Endothelial cell of umbilical vein (primary cell): ENCODE data around the gene STATH.

Experiments
- CTCF ChIP-seq, 2 donors: IDR thresholded peaks; 1 replicate in 1 of 2; 2 replicates in 1 of 2; pipeline ENCODE4 v1.5.1; 2011; ENCODE audit warnings: low read length in 2 of 2, mild to moderate bottlenecking in 2 of 2, moderate library complexity in 2 of 2, control low read depth in 1 of 2, inconsistent platforms in 1 of 2, low read depth in 1 of 2; ENCODE audit not compliant: insufficient read depth in 1 of 2; ENCODE audit errors: extremely low read depth in 1 of 2
- EZH2 ChIP-seq: IDR thresholded peaks from 2 replicates; pipeline ENCODE4 v1.6.1; 2012; ENCODE audit warnings: borderline replicate concordance, low read depth, mild to moderate bottlenecking, moderate library complexity, low read length, inconsistent platforms; ENCODE audit not compliant: severe bottlenecking
- FOS ChIP-seq: IDR thresholded peaks from 2 replicates; pipeline ENCODE4 v1.6.1; 2011; ENCODE audit warnings: mild to moderate bottlenecking, low read length, moderate library complexity, borderline replicate concordance; ENCODE audit not compliant: insufficient read depth
- GATA2 ChIP-seq: IDR thresholded peaks from 2 replicates; pipeline ENCODE4 v1.7.0; 2011; ENCODE audit warnings: low read depth, mild to moderate bottlenecking, moderate library complexity, mixed read lengths, low read length; ENCODE audit not compliant: insufficient read length, insufficient read depth
- JUN ChIP-seq: IDR thresholded peaks from 2 replicates; pipeline ENCODE4 v1.6.1; 2011; ENCODE audit warnings: borderline replicate concordance, low read depth; ENCODE audit not compliant: insufficient read length, insufficient read depth
- MAX ChIP-seq: IDR thresholded peaks from 2 replicates; pipeline ENCODE4 v1.6.1; 2011; ENCODE audit not compliant: insufficient read depth, insufficient read length
- MYC ChIP-seq: IDR thresholded peaks from one replicate; pipeline ENCODE4 v1.6.1; 2011; ENCODE audit warnings: mild to moderate bottlenecking, low read depth, low read length
- POLR2A ChIP-seq: IDR thresholded peaks from 2 replicates; pipeline ENCODE4 v1.6.1; 2012; ENCODE audit warnings: low read depth, mild to moderate bottlenecking, control low read depth, low read length
- POLR2AphosphoS5 ChIP-seq: IDR thresholded peaks from 2 replicates; pipeline ENCODE4 v1.6.1; 2012; ENCODE audit warnings: low read depth, mild to moderate bottlenecking, control low read depth, low read length, moderate library complexity; ENCODE audit not compliant: insufficient read depth

GRCh38 chr4:69974631-69975030 is 21.1 kb upstream of the STATH start:
- TF ChIP-seq JUN (no peak), CTCF (IDR thresholded peaks at IDR 0.05; ENCODE audit: extremely low read depth in 1 of 2, insufficient read depth in 1 of 2, low read depth in 1 of 2, low read length in 2 of 2) (no peak), EZH2 (no peak), MAX (no peak), POLR2A (no peak), POLR2AphosphoS5 (no peak), FOS (no peak), MYC (no peak), GATA2 (no peak)
